ENCODE data around the gene ZNF740. TPM values are rescaled to one million over a fixed set of nuclear protein-coding genes. Genes with fewer than 3 reads are reported as not detected.

Gene ZNF740
- total RNA-seq, 1 donor from 2014 or later: 59.6 TPM

DNA sequence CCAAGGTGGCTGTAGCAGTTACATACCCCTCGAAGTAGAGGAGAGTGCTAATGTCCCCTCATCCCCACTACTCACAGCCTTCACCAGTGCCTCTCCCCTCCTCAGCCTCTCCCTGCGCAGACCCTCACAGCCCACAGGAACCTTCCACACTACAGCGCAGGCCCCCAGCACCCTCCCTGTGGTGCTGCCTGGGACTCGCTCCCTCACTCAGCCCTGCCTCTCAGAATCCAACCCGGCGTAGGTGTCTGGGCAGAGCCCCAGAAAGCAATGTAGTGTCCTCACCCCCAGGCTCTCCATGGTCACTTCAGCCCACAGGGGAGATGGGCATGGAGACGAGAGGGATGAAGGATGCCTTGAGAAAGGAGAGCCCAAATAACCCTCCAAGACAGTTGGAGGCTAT lies 10.9 kb upstream of the ZNF740 start:
- Mint-ChIP-seq H3K4me3 (no peak overlapping the region), H3K9me3 (no peaks in the 10 kb centered on the region), H3K27ac (ENCODE audit: unreplicated experiment) (no peak overlapping the region), H3K27me3 (ENCODE audit: low read depth) (no peaks in the 10 kb centered on the region), H3K4me1 (no peaks in the 10 kb centered on the region), H3K36me3 (ENCODE audit: low read depth) (no peaks in the 10 kb centered on the region)
- TF ChIP-seq, protein P1, sequence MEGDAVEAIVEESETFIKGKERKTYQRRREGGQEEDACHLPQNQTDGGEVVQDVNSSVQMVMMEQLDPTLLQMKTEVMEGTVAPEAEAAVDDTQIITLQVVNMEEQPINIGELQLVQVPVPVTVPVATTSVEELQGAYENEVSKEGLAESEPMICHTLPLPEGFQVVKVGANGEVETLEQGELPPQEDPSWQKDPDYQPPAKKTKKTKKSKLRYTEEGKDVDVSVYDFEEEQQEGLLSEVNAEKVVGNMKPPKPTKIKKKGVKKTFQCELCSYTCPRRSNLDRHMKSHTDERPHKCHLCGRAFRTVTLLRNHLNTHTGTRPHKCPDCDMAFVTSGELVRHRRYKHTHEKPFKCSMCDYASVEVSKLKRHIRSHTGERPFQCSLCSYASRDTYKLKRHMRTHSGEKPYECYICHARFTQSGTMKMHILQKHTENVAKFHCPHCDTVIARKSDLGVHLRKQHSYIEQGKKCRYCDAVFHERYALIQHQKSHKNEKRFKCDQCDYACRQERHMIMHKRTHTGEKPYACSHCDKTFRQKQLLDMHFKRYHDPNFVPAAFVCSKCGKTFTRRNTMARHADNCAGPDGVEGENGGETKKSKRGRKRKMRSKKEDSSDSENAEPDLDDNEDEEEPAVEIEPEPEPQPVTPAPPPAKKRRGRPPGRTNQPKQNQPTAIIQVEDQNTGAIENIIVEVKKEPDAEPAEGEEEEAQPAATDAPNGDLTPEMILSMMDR (conservative IDR thresholded peaks at IDR 0.05): no peak
- no peak for DNase-seq (ENCODE audit: low read depth, low spot score)

DNA sequence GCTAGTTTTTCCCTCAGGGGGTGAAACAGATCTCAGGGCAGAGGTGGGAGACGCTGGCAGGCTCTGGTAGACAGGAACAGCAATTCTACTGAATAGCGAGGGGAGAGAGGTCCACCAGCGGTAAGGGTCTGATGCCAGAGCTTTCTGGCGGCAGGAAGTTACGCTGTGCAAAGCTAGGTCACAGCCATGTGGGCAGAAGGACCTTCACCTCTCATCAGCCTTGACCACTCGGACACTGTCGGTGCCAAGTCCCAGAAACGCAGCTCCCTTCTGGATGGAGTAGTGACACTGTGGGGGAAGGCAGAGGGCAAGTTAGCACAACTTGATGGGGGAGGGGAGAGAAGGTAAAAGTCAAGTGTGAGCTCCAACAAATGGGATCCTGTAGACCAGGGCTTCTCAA lies 10.3 kb upstream of the ZNF740 start:
- TF ChIP-seq, protein P1 (conservative IDR thresholded peaks at IDR 0.05): no peak

DNA sequence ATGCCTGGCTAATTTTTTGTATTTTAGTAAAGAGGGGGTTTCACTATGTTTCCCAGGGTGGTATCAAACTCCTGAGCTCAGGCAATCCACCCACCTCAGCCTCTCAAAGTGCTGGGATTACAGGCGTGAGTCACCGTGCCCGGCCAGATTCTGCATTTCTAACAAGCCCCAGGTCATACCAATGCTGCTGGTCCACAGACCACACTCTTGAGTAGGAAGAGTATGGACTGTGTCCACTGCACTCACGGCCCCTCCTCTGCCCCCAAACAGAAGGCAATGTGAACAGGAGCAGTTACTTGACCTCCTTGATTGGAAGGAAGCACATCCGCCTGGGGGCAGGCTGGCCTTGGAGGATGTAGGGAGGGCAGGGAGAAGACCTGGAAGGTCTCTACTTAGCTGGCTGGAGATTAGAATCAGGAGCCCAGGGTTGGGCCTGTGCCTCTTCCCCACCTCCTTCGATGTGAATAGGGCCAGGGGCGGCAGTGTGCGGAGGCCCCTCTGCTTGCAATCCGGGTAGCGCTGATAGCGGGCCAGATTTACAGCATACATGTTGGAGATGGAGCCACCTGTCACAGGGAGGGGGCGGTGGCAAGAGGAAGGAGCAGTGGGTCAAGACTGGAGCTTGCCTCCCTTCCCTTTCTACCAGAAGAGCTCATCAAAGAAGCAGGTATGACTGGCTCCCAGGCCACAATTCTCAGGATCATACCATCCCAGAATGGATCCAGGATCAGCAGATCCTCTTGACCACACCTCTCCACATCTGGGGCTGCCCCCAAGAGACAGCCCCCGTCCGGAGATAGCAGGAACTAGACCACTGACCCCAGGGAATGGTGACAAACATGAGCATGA lies 9.4 kb upstream of the ZNF740 start:
- Mint-ChIP-seq H3K4me3 (no peak overlapping the region), H3K27me3 (ENCODE audit: low read depth) (no peaks in the 10 kb centered on the region), H3K9me3 (no peaks in the 10 kb centered on the region), H3K36me3 (ENCODE audit: low read depth) (no peaks in the 10 kb centered on the region), H3K4me1 (peaks cover 12% of the 10 kb centered on the region), H3K27ac (ENCODE audit: unreplicated experiment) (peak overlapping the region; percentile 59)
- TF ChIP-seq, protein P1 (conservative IDR thresholded peaks at IDR 0.05): no peak
- DNase-seq (ENCODE audit: low read depth, low spot score): no peak

More for the DNA sequence above, 10.3 kb upstream of the ZNF740 start:
- no peak overlapping the region for H3K4me3 Mint-ChIP-seq
- H3K9me3 Mint-ChIP-seq: no peaks in the 10 kb centered on the region
- DNase-seq (ENCODE audit: low read depth, low spot score): no peak
- H3K4me1 Mint-ChIP-seq: peaks cover 6% of the 10 kb centered on the region
- H3K27ac Mint-ChIP-seq (ENCODE audit: unreplicated experiment): no peak overlapping the region
- no peaks in the 10 kb centered on the region for H3K36me3 Mint-ChIP-seq (ENCODE audit: low read depth)
- H3K27me3 Mint-ChIP-seq (ENCODE audit: low read depth): no peaks in the 10 kb centered on the region

DNA sequence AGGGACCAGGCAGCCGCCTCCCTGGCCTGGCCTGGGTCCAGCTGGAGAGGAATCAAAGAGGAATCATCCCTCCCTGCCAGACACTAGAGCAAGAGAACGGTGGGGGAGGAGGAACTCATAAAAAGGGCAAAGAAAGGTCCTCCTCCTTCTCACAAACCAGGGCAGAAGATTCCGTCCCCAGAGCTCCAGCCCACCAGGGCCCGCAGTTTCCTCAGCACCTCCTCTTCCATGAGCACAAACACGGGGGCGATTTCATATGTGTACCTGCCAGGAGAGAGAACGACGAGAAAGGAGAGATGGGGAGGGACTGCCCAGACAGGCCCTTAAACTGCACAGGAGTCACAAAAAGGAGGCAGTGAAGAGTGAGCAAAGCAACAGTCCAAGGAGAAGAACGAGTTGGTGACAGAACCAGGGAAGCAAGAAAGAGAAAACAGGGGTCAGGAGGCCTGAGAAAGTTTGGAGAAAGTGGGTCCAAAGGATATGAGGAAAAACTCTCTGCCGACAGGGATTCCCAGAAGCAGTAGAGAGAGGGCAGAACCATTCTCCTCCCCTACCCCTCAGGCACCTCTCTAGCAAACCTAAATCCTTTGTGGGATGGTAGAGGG lies 8.7 kb upstream of the ZNF740 start:
- Mint-ChIP-seq H3K36me3 (ENCODE audit: low read depth) (no peaks in the 10 kb centered on the region), H3K4me3 (no peak overlapping the region), H3K27me3 (ENCODE audit: low read depth) (no peaks in the 10 kb centered on the region), H3K9me3 (no peaks in the 10 kb centered on the region), H3K27ac (ENCODE audit: unreplicated experiment) (peak overlapping the region; percentile 59), H3K4me1 (peaks cover 12% of the 10 kb centered on the region)
- no peak for DNase-seq (ENCODE audit: low read depth, low spot score)
- TF ChIP-seq, protein P1 (conservative IDR thresholded peaks at IDR 0.05): no peak

DNA sequence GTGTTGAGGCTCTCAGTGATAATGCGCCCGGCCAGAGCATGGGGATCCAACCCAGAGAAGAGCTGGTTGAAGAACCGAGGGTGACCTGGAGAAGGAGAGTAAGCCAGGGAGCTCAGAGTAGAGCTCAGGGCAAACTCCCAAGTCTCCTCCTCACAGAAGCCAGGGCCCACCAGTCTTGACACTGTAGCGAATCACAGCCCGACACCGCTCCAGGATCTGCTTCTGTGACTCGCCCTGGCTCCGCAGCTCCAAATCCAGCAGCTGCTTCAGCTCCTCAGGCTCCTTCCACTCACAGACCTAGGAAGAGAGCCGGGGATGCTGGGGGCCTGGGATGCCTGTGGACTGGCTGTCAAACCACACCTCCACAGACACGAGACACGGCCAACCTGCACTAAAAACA lies 8.2 kb upstream of the ZNF740 start:
- Mint-ChIP-seq H3K36me3 (ENCODE audit: low read depth) (no peaks in the 10 kb centered on the region), H3K27me3 (ENCODE audit: low read depth) (no peaks in the 10 kb centered on the region), H3K4me3 (no peak overlapping the region), H3K9me3 (no peaks in the 10 kb centered on the region), H3K27ac (ENCODE audit: unreplicated experiment) (no peak overlapping the region), H3K4me1 (peaks cover 12% of the 10 kb centered on the region)
- DNase-seq (ENCODE audit: low read depth, low spot score): no peak
- TF ChIP-seq, protein P1 (conservative IDR thresholded peaks at IDR 0.05): no peak

Measured in neural crest cell (in vitro differentiated cells).